Testis (tissue), 3 donors: ENCODE results near the gene MAP3K14. TPM values are rescaled to one million over a fixed set of nuclear protein-coding genes. Genes with fewer than 3 reads are reported as not detected.

Source experiments
- DNase-seq: peaks from one replicate; pipeline ENCODE4 v3.0.0-alpha.2; 2019
- H3K27ac ChIP-seq, 2 donors: fragments of 200-600 bp; sonication (generic); one replicate each; pipeline ENCODE4 v1.5.1; 2019
- H3K27me3 ChIP-seq: fragments of 200-600 bp; sonication (generic); one replicate; pipeline ENCODE4 v1.5.1; 2019
- H3K36me3 ChIP-seq: fragments of 200-600 bp; sonication (generic); one replicate; pipeline ENCODE4 v1.5.1; 2017; ENCODE audit warnings: low read depth; ENCODE audit errors: missing control alignments
- H3K4me1 ChIP-seq: fragments of 200-600 bp; sonication (generic); one replicate; pipeline ENCODE4 v1.5.1; 2019
- H3K4me3 ChIP-seq, 2 donors: fragments of 200-600 bp; sonication (generic); one replicate each; pipeline ENCODE4 v1.5.1; 2017 to 2019
- H3K9me3 ChIP-seq: fragments of 200-600 bp; sonication (generic); one replicate; pipeline ENCODE4 v1.5.1; 2017
- CTCF ChIP-seq, 3 experiments: fragments of 450-650 bp in 2 of 3; fragments of 200-600 bp in 1 of 3; sonication (generic) in 1 of 3; IDR thresholded peaks; one replicate each; pipeline ENCODE4 v1.5.1; 2016 to 2019; ENCODE audit warnings: antibody characterized with exemption in 3 of 3, mild to moderate bottlenecking in 2 of 3, moderate library complexity in 1 of 3
- POLR2A ChIP-seq: fragments of 450-650 bp; IDR thresholded peaks from one replicate; pipeline ENCODE4 v1.6.1; 2017; ENCODE audit warnings: antibody characterized with exemption, mild to moderate bottlenecking, moderate library complexity
- WGBS, 2 donors: methylation state at CpG; one replicate each; pipeline ENCODE4 v1.1.5; 2018; 5-methylcytosine and 5-hydroxymethylcytosine counted together
- intact Hi-C: fragments of 100-400 bp; cut with DNase I; formaldehyde crosslinking; loops from one replicate; pipeline ENCODE4 v1.15.1; 2023; ENCODE audit warnings: low total_unique reads
- polyA plus RNA-seq: library from polyadenylated mRNA; stranded (reverse); fragments of 350-450 nt; fragmentation: Illumina TruSeq; extraction: RNeasy Lipid Tissue Mini Kit (QIAGEN cat#74804); gene quantifications from one replicate; pipeline ENCODE4 v1.2.3, GENCODE V29; 2014; ENCODE audit warnings: low read depth, low replicate concordance; ENCODE audit not compliant: insufficient read depth
- total RNA-seq, 2 donors: library from RNA; depleted of rRNA; stranded (reverse); fragments of >200 nt; gene quantifications; one replicate each; pipeline ENCODE4 v1.2.3, GENCODE V29; 2016

MAP3K14 gene
- total and polyA plus RNA-seq, 3 donors from 2014 or later: 12.4 to 24.9 (median 14.6) TPM

GRCh38 chr17:45220079-45220478 is 96.7 kb downstream of the MAP3K14 start:
- Histone ChIP-seq H3K36me3 (no peaks in the 10 kb centered on the region), H3K4me3 (no peak overlapping the region), H3K27ac (no peak overlapping the region), H3K27me3 (no peaks in the 10 kb centered on the region), H3K9me3 (no peaks in the 10 kb centered on the region), H3K4me1 (peaks cover 5% of the 10 kb centered on the region)
- no peak for DNase-seq
- WGBS, 2 donors: 74 to 77% methylated on average over 3 of the region's 3 CpGs
- intact Hi-C loops: no loop called here
- TF ChIP-seq CTCF (IDR thresholded peaks at IDR 0.05): no peak
- no peak for TF ChIP-seq POLR2A

- Histone ChIP-seq H3K27ac (no peak overlapping the region), H3K27me3 (no peaks in the 10 kb centered on the region), H3K4me3 (no peak overlapping the region), H3K4me1 (peaks cover 5% of the 10 kb centered on the region), H3K36me3 (no peaks in the 10 kb centered on the region), H3K9me3 (no peaks in the 10 kb centered on the region)
- peak; percentile 95 for DNase-seq
- intact Hi-C loops: no loop called here
- 14 to 17% methylated on average over 12 of the region's 12 CpGs for WGBS, 2 donors
- TF ChIP-seq CTCF (IDR thresholded peaks at IDR 0.05) (peak; percentile 95 to 98 (median 98)), POLR2A (no peak)
Measured at GRCh38 chr17:45218895-45219661, 97.7 kb downstream of the MAP3K14 start.

Other genes with a start within 250 kb of the MAP3K14 start
- 100 to 1,000 TPM in 1 of 2 donors, 10 to 100 TPM in 1; 86.3 to 106 TPM for gene PLCD3, start 184.5 kb downstream of the MAP3K14 start, total RNA-seq
- gene PLCD3, start 184.5 kb downstream of the MAP3K14 start, polyA plus RNA-seq: 62.2 TPM
- gene ACBD4, start 181.3 kb downstream of the MAP3K14 start, total RNA-seq: 1 to 10 TPM; 8.3 to 9.1 TPM
- 7.5 TPM for gene ACBD4, start 181.3 kb downstream of the MAP3K14 start, polyA plus RNA-seq
- gene HEXIM1, start 168.5 kb downstream of the MAP3K14 start, total RNA-seq: 10 to 100 TPM; 51.8 to 68.8 TPM
- 38.8 TPM for gene HEXIM1, start 168.5 kb downstream of the MAP3K14 start, polyA plus RNA-seq
- gene HEXIM2, start 155.1 kb downstream of the MAP3K14 start, total RNA-seq: 10 to 100 TPM; 35.9 to 47.7 TPM
- 76.8 TPM for gene HEXIM2, start 155.1 kb downstream of the MAP3K14 start, polyA plus RNA-seq
- 10 to 100 TPM; 11.1 to 15.8 TPM for gene FMNL1, start 95.1 kb downstream of the MAP3K14 start, total RNA-seq
- gene FMNL1, start 95.1 kb downstream of the MAP3K14 start, polyA plus RNA-seq: 13.9 TPM
- 10 to 100 TPM; 15.5 to 47.4 TPM for gene SPATA32, start 54.9 kb downstream of the MAP3K14 start, total RNA-seq
- gene SPATA32, start 54.9 kb downstream of the MAP3K14 start, polyA plus RNA-seq: 72.0 TPM
- gene ARHGAP27, start 115.8 kb upstream of the MAP3K14 start, total RNA-seq: 10 to 100 TPM; 21.4 to 22.8 TPM
- 17.7 TPM for gene ARHGAP27, start 115.8 kb upstream of the MAP3K14 start, polyA plus RNA-seq
- gene PLEKHM1, start 173.7 kb upstream of the MAP3K14 start, total RNA-seq: 10 to 100 TPM; 31.8 to 39.1 TPM
- gene PLEKHM1, start 173.7 kb upstream of the MAP3K14 start, polyA plus RNA-seq: 17.8 TPM